Activated effector memory CD4-positive, alpha-beta T cell treated with Interleukin-2 at 50 U/mL for 16 hours (primary cell): ENCODE data around the gene CXorf38.

Experiments used
- DNase-seq: peaks from one replicate; pipeline ENCODE4 v3.0.0-alpha.2; 2020

CXorf38 gene, protein sequence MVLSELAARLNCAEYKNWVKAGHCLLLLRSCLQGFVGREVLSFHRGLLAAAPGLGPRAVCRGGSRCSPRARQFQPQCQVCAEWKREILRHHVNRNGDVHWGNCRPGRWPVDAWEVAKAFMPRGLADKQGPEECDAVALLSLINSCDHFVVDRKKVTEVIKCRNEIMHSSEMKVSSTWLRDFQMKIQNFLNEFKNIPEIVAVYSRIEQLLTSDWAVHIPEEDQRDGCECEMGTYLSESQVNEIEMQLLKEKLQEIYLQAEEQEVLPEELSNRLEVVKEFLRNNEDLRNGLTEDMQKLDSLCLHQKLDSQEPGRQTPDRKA

GRCh38 chrX:40647307-40648197 is at the start of gene CXorf38:
Gene CXorf38, minus strand, starts transcription at chrX:40647561. Its CDS starts 41 bp downstream, at chrX:40647520.
- DNase-seq, result peak; percentile 87

DNA sequence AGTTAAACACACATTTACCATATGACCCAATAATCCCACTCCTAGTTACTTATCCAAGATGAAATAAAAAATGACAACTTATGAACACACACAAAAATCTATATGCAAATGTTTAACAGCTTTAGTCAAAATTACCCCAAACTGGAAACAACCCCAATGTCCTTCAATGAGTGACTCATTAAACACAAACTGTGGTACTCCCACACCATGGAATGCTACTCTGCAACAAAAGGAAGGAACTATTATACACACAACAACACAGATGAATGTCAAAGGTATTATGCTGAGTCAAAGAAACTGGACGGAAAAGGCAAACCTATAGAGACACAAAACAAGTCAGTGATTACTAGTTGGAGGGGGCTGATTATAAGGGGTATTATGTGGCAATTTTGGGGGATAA is 47.4 kb upstream of the CXorf38 start:
- no peak for DNase-seq

- DNase-seq, result no peak
Measured at GRCh38 chrX:40688929-40689328, 41.6 kb upstream of the CXorf38 start.

DNA sequence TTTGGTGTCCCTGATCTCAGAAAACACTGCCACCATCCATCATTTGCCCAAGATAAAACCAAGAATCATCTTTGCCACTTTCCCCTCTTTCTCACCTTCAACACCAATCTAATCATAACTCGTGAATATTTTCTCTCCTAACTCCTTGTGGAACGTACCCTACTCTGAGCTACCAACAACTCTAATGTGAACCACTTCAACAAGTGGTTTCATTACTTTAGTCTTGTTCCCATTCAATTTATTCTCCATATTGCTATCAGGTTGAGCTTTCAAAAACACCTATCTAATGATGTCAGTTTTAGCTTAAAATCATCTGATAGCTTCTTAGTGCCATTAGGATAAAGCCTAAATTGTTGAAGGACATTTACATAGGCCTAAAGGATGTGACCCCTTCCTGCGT is 39.8 kb upstream of the CXorf38 start:
- no peak for DNase-seq

- no peak for DNase-seq
Measured at GRCh38 chrX:40685362-40685918, 38.1 kb upstream of the CXorf38 start.

DNA sequence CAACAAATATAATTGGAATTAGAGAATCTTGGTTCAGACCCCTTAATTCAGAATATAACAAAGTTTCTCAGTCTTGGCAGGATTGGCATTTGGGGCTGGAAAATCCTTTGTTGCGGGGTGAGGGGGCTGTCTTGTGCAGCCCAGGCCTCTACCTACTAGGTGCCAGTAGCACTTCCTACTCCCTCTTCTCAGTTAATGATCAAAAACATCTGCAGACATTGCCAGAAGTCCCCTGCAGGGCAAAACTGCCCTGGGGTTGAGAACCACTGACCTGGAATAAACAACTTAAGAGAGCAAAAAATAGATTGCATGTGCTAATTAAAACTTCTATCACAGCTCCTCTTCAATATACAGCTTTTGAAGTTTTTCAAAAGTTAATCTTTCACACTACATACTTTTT is 36.7 kb upstream of the CXorf38 start:
- DNase-seq, result no peak

DNA sequence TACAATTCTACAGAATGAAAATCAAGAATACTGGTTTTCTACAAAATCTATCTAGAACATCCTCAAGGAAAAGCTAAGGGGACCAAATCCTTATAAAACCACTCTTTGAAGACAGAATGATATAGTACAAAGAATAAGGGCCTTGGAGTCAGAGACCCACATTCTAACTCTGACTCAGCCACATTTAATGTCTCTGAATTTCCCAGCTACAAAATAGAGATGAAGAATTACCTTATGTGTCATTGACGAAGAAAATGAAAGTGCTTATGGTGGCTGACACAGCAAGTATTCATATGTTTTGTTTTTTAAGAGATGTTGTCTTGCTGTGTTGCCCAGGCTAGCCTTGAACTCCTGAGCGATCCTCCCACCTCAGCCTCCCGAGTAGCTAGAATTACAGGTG is 35.9 kb upstream of the CXorf38 start:
- DNase-seq, result no peak

GRCh38 chrX:40671126-40671525 is 23.8 kb upstream of the CXorf38 start:
- no peak for DNase-seq

- no peak for DNase-seq
Measured at GRCh38 chrX:40663880-40664630, 16.7 kb upstream of the CXorf38 start.

DNA sequence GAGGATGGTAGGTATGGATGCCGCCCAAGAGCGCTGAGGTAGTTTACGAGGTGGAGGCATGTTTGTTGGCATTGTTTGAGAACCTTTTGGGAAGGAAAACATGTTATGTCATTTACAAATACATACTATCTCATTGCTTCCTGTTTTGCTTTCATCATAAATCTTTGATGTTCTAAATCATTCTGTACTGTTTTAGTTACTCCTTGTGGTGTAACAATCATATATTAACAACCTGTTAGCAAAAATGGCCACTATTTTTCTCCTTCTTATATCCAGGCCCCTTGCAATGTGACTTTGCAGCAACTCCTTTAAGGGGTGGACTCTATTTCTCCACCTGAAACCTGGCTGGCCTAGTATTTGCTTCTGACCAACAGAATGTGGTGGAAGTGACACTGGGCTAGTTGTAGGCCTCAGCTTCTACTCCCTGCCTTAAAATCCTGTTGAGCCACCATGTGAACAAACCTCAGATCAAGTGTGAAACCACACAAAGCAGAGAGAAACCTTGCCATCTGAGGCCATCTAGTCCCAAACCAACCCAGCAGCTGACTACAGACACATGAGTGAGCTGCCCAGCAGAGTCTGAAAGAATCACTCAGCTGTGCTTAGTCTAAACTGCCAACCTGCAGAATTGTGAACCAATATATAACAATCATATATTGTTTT is 15.8 kb upstream of the CXorf38 start:
- DNase-seq, result no peak

- DNase-seq, result no peak
Measured at GRCh38 chrX:40661489-40661888, 14.1 kb upstream of the CXorf38 start.

GRCh38 chrX:40660381-40660780 is 13.0 kb upstream of the CXorf38 start:
- no peak for DNase-seq

DNA sequence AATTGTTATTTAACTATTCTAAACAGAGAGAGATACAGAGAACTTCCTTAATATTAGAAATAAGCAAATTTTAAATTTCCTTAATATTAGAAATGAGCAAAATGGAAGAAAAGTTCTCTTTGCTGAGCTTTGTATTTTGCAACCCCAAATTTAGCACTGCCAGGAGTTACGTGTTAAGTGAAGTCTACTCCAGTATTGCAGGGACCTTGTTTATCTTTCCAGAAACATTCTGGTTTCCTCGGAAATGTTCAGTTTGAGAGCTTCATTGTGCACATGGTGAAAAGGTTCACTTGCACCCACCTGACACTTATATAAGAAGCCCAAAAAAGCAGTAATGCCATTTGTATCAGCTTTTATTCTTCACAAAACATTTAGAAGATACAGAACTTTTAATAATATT is 6.2 kb upstream of the CXorf38 start:
- no peak for DNase-seq

DNA sequence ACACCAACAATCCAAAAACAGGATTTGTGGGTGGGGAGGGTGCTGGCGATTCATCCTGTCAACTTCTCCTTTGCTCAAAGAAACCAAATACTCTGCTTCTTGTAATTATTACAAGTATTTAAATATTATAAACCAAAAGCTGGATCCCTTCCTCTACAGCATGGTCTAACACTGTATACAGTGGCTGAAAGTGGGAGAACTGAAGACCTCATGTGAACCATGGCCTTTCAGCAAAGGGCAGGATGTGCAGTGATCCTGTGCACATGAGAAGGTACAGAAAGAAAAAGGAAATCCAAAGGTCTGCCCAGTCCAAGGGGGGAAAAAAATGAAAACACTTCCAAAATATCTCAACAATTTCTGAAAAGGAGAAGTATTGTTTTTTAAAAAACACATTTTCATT is 5.3 kb upstream of the CXorf38 start:
- no peak for DNase-seq

- DNase-seq, result peak; percentile 40
Measured at GRCh38 chrX:40651620-40652223, 4.4 kb upstream of the CXorf38 start.

DNA sequence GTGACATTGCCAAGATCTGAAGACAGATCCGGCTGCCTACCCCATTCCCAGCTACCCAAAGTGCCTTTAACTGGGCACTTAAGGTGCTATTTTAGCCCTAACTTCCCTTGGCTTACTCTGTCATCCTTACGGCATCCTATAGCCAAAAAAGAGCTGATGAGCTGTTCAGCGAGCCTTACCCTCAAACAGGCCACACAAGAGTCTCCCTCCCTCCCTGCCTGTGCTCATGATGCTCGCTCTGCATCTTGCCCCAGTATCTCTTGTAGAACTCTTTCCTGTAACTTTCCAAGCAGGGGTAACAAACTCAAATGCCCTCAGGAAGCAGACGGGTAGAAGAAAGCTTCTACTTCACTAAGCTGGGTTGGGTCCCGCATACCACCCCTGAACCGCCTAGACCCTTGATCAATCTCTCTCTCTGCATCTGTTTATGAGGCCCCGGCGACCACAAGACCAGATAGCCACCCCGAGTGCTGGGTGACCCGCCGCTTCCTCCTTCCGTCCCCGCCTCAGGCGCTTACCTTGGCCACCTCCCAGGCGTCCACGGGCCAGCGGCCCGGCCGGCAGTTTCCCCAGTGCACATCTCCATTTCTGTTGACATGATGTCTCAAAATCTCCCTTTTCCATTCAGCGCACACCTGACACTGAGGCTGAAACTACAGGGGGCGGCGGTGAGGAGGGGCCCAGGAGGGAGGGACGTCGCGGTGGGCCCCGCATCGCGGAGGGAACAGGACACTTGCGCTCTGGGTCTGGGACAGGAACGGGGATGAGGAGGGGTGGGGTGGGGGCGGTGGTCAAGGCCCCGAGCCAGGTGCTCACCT is 663 bp downstream of the CXorf38 start:
- DNase-seq, result peak; percentile 8

- peak; percentile 29 for DNase-seq
Measured at GRCh38 chrX:40644821-40645358, 2.5 kb downstream of the CXorf38 start.

DNA sequence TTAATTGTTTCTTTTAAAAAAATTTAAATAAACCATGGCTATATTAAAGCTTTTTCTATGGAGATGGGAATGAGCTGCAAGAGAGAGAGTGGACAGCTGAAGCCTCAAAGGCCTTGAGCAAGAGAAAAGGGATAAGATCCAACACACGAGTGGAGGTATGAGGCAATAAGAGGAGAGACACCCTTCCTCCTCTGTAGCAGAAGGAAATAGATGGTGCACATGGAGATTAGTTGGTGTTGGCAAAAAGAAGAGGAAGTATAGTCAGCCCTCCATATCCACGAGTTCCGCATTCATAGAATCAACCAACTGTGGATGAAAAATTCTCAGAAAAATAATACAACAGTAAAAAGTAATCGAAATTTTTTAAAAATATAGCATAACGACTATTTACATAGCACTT is 3.2 kb downstream of the CXorf38 start:
- DNase-seq, result no peak

GRCh38 chrX:40637687-40638086 is 9.7 kb downstream of the CXorf38 start:
- no peak for DNase-seq

DNA sequence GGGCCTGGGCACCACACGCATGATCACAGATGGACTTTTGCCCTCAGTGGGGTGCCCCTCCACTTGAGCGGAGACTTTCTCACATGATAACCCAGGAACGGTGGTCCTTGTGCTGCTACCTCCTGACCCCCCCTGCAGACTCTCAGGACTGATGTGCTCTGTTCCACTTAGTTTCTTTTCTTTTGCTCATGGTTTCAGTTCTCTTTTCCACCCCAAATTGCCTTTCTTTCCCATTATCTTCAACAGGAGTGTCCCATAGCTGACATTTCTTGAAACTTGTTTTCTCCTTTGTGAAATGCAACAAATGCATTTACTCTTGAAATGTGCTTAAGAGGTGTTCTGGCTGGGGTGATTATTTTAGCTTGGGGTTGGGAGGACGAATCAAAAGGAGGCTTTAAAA is 15.2 kb downstream of the CXorf38 start:
- DNase-seq, result no peak

GRCh38 chrX:40628506-40628905 is 18.9 kb downstream of the CXorf38 start:
- DNase-seq, result no peak
